ENCODE measurements around the gene DXO. TPM values are rescaled to one million over a fixed set of nuclear protein-coding genes. Genes with fewer than 3 reads are reported as not detected.

Gene DXO
- total RNA-seq, 1 experiment from 2014 or later, result 13.8 TPM

GRCh38 chr6:31952890-31953289 is 19.0 kb downstream of the DXO start:
- DNase-seq (ENCODE audit: low spot score) (no peak), ATAC-seq (no peak)
- Mint-ChIP-seq H3K4me1 (peaks cover 4% of the 10 kb centered on the region), H3K9me3 (no peaks in the 10 kb centered on the region), H3K4me3 (no peak overlapping the region), H3K27ac (no peak overlapping the region; the same call in 1 of the 2 replicates), H3K27me3 (ENCODE audit: low read depth) (peaks cover 12% of the 10 kb centered on the region), H3K36me3 (peaks cover 51% of the 10 kb centered on the region)
- POLR2A ChIA-PET, result interaction anchor here (0.7 to 1.0 kb wide), 2 partner anchors 55 to 65 kb away, joined by 3 read pairs; no protein-coding TSS in a partner anchor
- TF ChIP-seq, protein P1, sequence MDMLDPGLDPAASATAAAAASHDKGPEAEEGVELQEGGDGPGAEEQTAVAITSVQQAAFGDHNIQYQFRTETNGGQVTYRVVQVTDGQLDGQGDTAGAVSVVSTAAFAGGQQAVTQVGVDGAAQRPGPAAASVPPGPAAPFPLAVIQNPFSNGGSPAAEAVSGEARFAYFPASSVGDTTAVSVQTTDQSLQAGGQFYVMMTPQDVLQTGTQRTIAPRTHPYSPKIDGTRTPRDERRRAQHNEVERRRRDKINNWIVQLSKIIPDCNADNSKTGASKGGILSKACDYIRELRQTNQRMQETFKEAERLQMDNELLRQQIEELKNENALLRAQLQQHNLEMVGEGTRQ (CRISPR knock-in tag; IDR thresholded peaks at IDR 0.05), result no peak
- TF ChIP-seq KAT7 (CRISPR knock-in tag; IDR thresholded peaks at IDR 0.05; ENCODE audit: borderline replicate concordance), result no peak
- no peak for TF ChIP-seq PRRX2 (CRISPR knock-in tag; IDR thresholded peaks at IDR 0.05)
- no peak for TF ChIP-seq NFATC4 (CRISPR knock-in tag; IDR thresholded peaks at IDR 0.05)
- TF ChIP-seq MXD4 (CRISPR knock-in tag; IDR thresholded peaks at IDR 0.05; ENCODE audit: borderline replicate concordance), result no peak
- CTCF ChIA-PET, result interaction anchor here (0.6 to 2.1 kb wide), 37 partner anchors 11 to 406 kb away, joined by 3 to 21 read pairs (median 5); partner anchors contain the start of genes ABHD16A, ATP6V1G2, C2 and C6orf47

DNA sequence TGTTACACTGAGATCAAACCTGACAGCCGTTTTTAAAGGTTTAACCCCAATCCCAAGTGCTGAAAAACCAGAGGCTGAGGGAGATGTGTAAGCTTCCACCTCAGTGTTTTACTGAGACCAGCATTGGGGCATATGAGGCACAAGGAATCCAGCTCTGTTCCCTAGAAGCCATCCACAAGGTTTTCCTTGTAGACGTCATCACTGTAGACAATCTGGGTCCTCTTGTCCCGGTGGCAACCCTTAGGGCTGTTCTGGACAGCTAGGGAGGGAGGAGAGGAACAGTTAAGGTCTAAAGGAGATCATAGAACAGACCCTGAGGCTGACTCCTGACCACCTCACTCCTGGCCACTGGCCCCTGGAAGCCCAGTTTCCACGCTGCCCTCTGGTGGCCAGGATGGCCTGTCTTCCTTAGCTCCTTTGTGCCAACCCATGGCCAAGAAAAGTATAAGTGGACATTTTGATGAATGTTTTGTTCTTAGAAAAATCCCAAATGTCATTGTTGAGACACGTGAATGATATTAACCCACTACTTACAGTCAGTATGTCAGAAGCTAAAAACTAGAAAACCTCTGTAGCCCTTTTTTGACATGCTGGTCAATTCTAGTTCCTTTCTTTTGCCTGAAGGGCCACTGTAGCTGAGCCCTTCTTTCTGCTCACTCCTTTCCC is 19.7 kb downstream of the DXO start:
- CTCF ChIA-PET, result interaction anchor here (0.6 to 2.1 kb wide), 39 partner anchors 10 to 405 kb away, joined by 3 to 21 read pairs (median 5); partner anchors contain the start of genes ABHD16A, ATP6V1G2, C2 and C6orf47
- no peaks in the 10 kb centered on the region for H3K4me1 Mint-ChIP-seq
- H3K27ac Mint-ChIP-seq, result no peak overlapping the region; the same call in 1 of the 2 replicates
- ATAC-seq (peak; percentile 87), DNase-seq (ENCODE audit: low spot score) (peak; percentile 70)
- H3K4me3 Mint-ChIP-seq, result no peak overlapping the region
- POLR2A ChIA-PET, result interaction anchor here (0.7 to 1.0 kb wide), 2 partner anchors 54 to 64 kb away, joined by 3 read pairs; no protein-coding TSS in a partner anchor
- peaks cover 18% of the 10 kb centered on the region for H3K27me3 Mint-ChIP-seq (ENCODE audit: low read depth)
- H3K9me3 Mint-ChIP-seq, result no peaks in the 10 kb centered on the region
- TF ChIP-seq CTCF (IDR thresholded peaks at IDR 0.05) (peak; percentile 31), CREB1 (CRISPR knock-in tag; IDR thresholded peaks at IDR 0.05) (no peak), NR1H2 (CRISPR knock-in tag; IDR thresholded peaks at IDR 0.05) (no peak), CREM (CRISPR knock-in tag; IDR thresholded peaks at IDR 0.05) (no peak), NFE2L1 (CRISPR knock-in tag; IDR thresholded peaks at IDR 0.05) (no peak)
- TF ChIP-seq, protein P2, sequence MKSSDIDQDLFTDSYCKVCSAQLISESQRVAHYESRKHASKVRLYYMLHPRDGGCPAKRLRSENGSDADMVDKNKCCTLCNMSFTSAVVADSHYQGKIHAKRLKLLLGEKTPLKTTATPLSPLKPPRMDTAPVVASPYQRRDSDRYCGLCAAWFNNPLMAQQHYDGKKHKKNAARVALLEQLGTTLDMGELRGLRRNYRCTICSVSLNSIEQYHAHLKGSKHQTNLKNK (CRISPR knock-in tag; IDR thresholded peaks at IDR 0.05), result no peak
- peaks cover 51% of the 10 kb centered on the region for H3K36me3 Mint-ChIP-seq

- DNase-seq (ENCODE audit: low spot score) (no peak), ATAC-seq (no peak)
- Mint-ChIP-seq H3K4me1 (peaks cover 4% of the 10 kb centered on the region; the same call in 1 of the 2 replicates), H3K4me3 (no peak overlapping the region), H3K27me3 (ENCODE audit: low read depth) (peaks cover 36% of the 10 kb centered on the region), H3K27ac (no peak overlapping the region), H3K36me3 (peaks cover 32% of the 10 kb centered on the region), H3K9me3 (no peaks in the 10 kb centered on the region)
- CTCF ChIA-PET, result interaction anchor here (0.6 kb wide), 1 partner anchor 403 kb away, joined by 4 read pairs; the partner anchor contains the start of gene NFKBIL1
- POLR2A ChIA-PET, result no interaction called here
- TF ChIP-seq, protein P3, sequence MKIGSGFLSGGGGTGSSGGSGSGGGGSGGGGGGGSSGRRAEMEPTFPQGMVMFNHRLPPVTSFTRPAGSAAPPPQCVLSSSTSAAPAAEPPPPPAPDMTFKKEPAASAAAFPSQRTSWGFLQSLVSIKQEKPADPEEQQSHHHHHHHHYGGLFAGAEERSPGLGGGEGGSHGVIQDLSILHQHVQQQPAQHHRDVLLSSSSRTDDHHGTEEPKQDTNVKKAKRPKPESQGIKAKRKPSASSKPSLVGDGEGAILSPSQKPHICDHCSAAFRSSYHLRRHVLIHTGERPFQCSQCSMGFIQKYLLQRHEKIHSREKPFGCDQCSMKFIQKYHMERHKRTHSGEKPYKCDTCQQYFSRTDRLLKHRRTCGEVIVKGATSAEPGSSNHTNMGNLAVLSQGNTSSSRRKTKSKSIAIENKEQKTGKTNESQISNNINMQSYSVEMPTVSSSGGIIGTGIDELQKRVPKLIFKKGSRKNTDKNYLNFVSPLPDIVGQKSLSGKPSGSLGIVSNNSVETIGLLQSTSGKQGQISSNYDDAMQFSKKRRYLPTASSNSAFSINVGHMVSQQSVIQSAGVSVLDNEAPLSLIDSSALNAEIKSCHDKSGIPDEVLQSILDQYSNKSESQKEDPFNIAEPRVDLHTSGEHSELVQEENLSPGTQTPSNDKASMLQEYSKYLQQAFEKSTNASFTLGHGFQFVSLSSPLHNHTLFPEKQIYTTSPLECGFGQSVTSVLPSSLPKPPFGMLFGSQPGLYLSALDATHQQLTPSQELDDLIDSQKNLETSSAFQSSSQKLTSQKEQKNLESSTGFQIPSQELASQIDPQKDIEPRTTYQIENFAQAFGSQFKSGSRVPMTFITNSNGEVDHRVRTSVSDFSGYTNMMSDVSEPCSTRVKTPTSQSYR (CRISPR knock-in tag; IDR thresholded peaks at IDR 0.05), result no peak
- no peak for TF ChIP-seq KAT7 (CRISPR knock-in tag; IDR thresholded peaks at IDR 0.05; ENCODE audit: borderline replicate concordance)
- no peak for TF ChIP-seq FOXP4 (CRISPR knock-in tag; IDR thresholded peaks at IDR 0.05)
- TF ChIP-seq PRRX2 (CRISPR knock-in tag; IDR thresholded peaks at IDR 0.05), result no peak
- TF ChIP-seq HMGA2 (CRISPR knock-in tag; IDR thresholded peaks at IDR 0.05), result no peak
- TF ChIP-seq ZNF425 (CRISPR knock-in tag; conservative IDR thresholded peaks at IDR 0.05), result no peak
- no peak for TF ChIP-seq ATF3 (CRISPR knock-in tag; conservative IDR thresholded peaks at IDR 0.05)
- TF ChIP-seq ZNF138 (CRISPR knock-in tag; conservative IDR thresholded peaks at IDR 0.05), result no peak
Measured at GRCh38 chr6:31949926-31950548, 21.9 kb downstream of the DXO start.
